ENCODE data around the gene ATXN1.
A peak's percentile ranks its signal among the peaks of the same experiment; 100 is the strongest.

The ATXN1 gene

GRCh38 chr6:16766043-16766536, 4.8 kb upstream of the ATXN1 start:
- H3K4me3 ChIP-seq (ENCODE audit: low read depth, low read length): no peak overlapping the region
- TF ChIP-seq CTCF (IDR thresholded peaks at IDR 0.05; ENCODE audit: borderline replicate concordance, insufficient read depth, low read depth, low read length): no peak

GRCh38 chr6:16765235-16765634, 4.0 kb upstream of the ATXN1 start:
- no peak for TF ChIP-seq CTCF (IDR thresholded peaks at IDR 0.05; ENCODE audit: borderline replicate concordance, insufficient read depth, low read depth, low read length)
- H3K4me3 ChIP-seq (ENCODE audit: low read depth, low read length): no peak overlapping the region

- H3K4me3 ChIP-seq (ENCODE audit: low read depth, low read length): no peak overlapping the region
Measured at GRCh38 chr6:16764188-16764950, 3.1 kb upstream of the ATXN1 start.

GRCh38 chr6:16762550-16763477, 1.6 kb upstream of the ATXN1 start:
- H3K4me3 ChIP-seq (ENCODE audit: low read depth, low read length): peak overlapping the region; percentile 53
- peak; percentile 63; the same call in 1 of the 2 replicates for TF ChIP-seq CTCF (IDR thresholded peaks at IDR 0.05; ENCODE audit: borderline replicate concordance, insufficient read depth, low read depth, low read length)

More at GRCh38 chr6:16764188-16764950, 3.1 kb upstream of the ATXN1 start:
- TF ChIP-seq CTCF (IDR thresholded peaks at IDR 0.05; ENCODE audit: borderline replicate concordance, insufficient read depth, low read depth, low read length): peak; percentile 27; the same call in 1 of the 2 replicates

GRCh38 chr6:16762268-16762549, 949 bp upstream of the ATXN1 start:
- H3K4me3 ChIP-seq (ENCODE audit: low read depth, low read length): peak overlapping the region; percentile 53
- no peak for TF ChIP-seq CTCF (IDR thresholded peaks at IDR 0.05; ENCODE audit: borderline replicate concordance, insufficient read depth, low read depth, low read length)

- TF ChIP-seq CTCF (IDR thresholded peaks at IDR 0.05; ENCODE audit: borderline replicate concordance, insufficient read depth, low read depth, low read length): peak; percentile 46
- H3K4me3 ChIP-seq (ENCODE audit: low read depth, low read length): peak overlapping the region; percentile 53
Measured at GRCh38 chr6:16761471-16762267, 409 bp upstream of the ATXN1 start.

All from GM12875 (cell line).